GM21737 (cell line): ENCODE data around the gene NPHP4.

ENCODE experiments used
- ATAC-seq: cut with Tn5 transposase; IDR thresholded peaks from one replicate; pipeline ENCODE4 v1.9.1; 2021; ENCODE audit warnings: mild to moderate bottlenecking, moderate library complexity; ENCODE audit not compliant: unreplicated experiment

NPHP4 gene

GRCh38 chr1:5975133-5975880 is 16.9 kb downstream of the NPHP4 start:
- ATAC-seq: no peak

- ATAC-seq: no peak
These were observed 17.6 kb downstream of the NPHP4 start for GRCh38 chr1:5974631-5975030.

GRCh38 chr1:5973771-5974170 is 18.5 kb downstream of the NPHP4 start:
- no peak for ATAC-seq

DNA sequence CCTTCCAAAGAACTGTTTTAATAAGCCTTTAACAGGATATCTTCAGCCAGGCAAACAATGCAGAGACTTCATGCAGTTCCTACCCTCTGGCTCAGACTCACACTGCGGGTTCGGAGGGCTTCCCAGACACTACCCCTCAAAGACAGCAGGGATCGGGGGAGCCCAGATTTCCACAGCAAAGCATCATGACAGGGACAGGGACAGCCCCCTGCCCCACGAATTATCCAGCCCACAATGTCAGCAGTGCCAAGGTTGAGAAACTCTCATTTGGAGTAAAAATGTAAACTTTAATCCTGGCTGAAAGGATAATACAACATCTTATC is 20.1 kb downstream of the NPHP4 start:
- ATAC-seq: no peak

DNA sequence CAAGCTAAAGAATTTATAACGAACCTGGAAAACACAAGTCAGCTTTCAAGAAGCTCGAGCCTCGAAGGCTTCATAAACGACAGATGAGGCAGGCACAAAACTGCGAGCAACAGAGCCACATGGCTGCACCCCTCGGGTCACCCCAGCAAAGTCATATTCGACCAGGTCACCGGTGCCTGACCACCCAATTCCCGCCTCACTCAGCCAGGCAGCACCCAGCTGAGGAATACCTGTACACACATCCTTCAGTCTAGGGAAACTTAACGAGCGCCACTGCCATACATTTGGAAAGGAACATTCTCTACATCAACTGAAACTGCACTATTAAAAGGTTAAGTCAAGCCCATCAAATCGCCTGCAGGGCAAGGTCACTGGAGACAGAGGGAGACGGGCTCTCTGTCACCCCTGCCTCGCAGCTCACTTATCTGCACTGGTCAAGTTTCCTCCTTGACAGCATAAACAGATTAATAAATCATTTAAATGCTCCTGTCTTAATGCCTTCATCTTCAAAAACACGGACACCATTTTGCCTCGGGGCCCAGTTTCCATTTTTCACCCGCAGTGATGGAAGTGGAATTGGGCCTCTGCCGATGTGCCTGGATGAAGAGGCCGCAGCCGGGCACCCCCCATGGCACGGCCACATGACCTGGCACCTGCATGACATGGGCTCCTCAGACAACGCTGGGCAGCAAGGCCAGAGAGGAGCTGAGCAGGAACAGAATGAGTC is 20.6 kb downstream of the NPHP4 start:
- ATAC-seq: no peak

GRCh38 chr1:5970610-5971273 is 21.5 kb downstream of the NPHP4 start:
- ATAC-seq: no peak

DNA sequence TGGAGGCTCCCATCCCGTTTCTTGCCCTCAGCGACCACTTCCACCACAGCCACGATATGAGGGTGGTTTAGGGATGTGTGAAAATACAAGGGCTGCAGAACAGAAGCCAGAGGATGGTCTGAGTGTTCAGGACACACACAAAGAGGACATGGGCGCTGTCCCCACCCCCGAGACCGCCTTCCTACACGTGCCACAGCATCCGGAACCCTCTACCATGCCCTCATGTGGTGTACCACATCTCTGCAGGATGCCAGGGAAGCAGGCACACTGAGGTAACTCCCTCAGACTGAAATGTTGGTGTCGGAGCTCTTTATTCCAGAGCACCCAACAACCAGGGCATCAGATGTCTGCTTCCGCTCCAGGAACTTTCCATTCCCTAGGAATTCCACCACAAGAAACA is 23.1 kb downstream of the NPHP4 start:
- no peak for ATAC-seq

- no peak for ATAC-seq
These were observed 24.0 kb downstream of the NPHP4 start for GRCh38 chr1:5968161-5968736.

GRCh38 chr1:5967351-5968160 is 24.7 kb downstream of the NPHP4 start:
- ATAC-seq: no peak

GRCh38 chr1:5966543-5967205 is 25.6 kb downstream of the NPHP4 start:
- ATAC-seq: no peak

DNA sequence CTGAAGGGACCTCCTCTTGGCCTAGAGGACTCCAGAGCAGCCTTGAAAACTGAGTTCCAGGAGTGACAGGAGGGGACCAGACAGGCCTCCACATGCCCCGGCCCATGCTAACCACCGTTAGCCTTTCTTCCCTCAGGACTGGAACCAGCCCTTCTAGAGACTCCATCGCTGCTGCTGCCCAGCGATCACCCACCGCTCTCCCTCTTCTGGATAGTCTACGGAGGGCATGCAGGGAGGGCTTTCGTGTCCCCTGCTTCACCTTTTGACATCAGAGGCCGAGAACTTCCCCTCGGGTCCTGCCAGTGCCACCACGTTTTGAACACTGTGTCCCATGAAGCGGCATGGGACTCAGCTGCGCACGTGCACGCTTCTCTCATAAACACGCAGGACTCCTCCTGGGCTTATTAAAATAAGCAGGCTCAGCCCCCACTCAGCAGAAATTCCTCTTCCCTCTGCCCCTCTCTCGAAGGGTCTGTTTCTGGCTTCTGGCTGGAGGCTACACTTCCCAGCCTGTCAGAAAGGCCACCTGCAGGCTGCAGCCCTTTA is 26.6 kb downstream of the NPHP4 start:
- no peak for ATAC-seq

GRCh38 chr1:5962265-5963105 is 29.7 kb downstream of the NPHP4 start:
- ATAC-seq: no peak

GRCh38 chr1:5961601-5962000 is 30.6 kb downstream of the NPHP4 start:
- no peak for ATAC-seq

DNA sequence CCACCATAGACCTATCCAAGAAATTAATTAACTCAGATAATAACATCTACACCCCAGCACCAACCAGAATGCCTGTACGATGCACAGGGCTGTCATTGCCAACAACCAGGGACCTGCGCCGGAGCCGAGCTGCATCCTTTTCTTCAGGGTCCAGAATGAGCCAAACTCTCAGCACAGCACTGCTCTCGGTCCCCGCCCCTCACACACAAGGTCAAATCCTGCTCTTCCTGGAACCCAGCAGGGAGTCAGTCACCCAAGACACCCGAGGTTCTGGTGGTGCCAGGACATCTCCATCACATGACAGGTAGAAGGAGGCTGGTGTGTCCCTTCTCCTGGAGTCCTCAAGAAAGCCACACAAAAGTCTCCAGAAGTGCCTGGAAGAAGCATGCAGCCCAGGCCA is 31.9 kb downstream of the NPHP4 start:
- ATAC-seq: no peak

DNA sequence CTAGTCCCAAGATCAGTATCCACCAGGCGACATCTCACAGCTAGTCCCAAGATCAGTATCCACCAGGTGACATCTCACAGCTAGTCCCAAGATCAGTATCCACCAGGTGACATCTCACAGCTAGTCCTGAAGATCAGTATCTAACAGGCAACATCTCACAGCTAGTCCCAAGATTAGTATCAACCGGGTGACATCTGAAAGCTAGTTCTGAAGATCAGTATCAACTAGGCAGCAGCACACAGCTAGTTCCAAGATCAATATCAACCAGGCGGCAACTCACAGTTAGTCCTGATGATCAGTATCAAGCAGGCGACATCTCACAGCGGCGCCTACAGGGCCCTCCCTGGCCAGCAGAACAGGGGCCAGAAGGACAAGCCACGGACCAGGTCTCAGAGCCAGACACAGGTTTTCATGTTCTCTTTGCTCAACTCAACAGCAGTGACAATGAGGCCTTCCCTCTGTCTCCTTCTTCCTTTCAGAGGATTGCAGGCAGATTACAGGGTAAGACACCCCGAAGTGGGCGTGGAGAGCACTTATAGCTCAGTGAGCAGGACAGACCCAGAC is 32.5 kb downstream of the NPHP4 start:
- ATAC-seq: no peak

DNA sequence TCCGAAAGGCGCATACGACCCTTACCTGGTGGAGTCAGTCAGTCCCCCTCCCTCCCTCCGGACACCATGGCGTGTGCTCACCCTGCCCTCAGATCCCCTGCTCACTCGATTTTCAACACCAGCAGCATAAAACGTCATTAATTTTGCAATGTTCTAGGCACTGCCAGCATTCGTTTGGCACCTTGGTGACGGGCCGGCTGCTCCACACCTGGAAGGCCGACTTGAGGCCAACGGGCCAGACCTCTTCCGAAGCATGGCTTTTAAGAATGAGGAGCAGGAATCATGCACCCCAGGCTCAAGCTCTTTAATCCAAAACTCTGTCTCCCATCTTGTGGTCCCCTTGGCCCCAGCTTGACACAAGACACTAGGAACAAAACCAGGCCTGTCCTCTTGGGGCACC is 33.1 kb downstream of the NPHP4 start:
- ATAC-seq: no peak

GRCh38 chr1:5956022-5956830 is 36.0 kb downstream of the NPHP4 start:
- no peak for ATAC-seq

DNA sequence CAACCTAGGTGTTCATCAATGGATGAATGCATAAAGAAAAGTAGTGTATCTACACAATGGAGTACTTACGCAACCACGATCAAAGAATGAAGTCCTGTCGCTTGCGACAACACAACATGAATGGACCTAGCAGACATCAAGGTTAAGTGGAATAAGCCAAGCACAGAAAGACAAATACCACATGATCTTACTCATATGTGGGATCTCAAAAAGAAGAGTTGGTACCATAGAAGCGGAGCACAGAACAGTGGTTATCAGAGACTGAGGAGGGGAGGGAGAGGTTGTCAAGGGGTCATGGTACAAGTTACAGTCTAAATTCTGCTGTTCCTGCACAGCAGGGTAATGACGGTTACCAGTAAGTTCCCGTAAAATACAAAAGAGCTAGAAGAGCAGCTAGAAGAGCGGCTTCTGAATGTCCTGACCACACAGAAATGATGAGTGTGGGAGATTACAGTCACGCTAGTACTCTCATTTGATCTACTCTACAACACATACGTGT is 36.7 kb downstream of the NPHP4 start:
- ATAC-seq: no peak
